ENCODE results near the gene CHRNB4.

CHRNB4 gene

GRCh38 chr15:78635346-78635745 lies 5.7 kb downstream of the CHRNB4 start:
- no peak for DNase-seq (ENCODE audit: extremely low read depth, insufficient read length)
- H3K4me3 ChIP-seq (replicated peaks; ENCODE audit: low read depth, low read length) = no peak overlapping the region
- H3K36me3 ChIP-seq (ENCODE audit: control insufficient read depth, insufficient read depth, low read length) = no peaks in the 10 kb centered on the region
- H3K27me3 ChIP-seq (replicated peaks; ENCODE audit: control insufficient read depth, insufficient read depth, low read length) = no peaks in the 10 kb centered on the region; the same call in 1 of the 2 replicates
- TF ChIP-seq CTCF (IDR thresholded peaks at IDR 0.05; ENCODE audit: insufficient read depth, low read length, poor library complexity, severe bottlenecking) = no peak

- no peak for DNase-seq (ENCODE audit: extremely low read depth, insufficient read length)
- Histone ChIP-seq H3K36me3 (ENCODE audit: control insufficient read depth, insufficient read depth, low read length) (no peaks in the 10 kb centered on the region), H3K4me3 (replicated peaks; ENCODE audit: low read depth, low read length) (no peak overlapping the region), H3K27me3 (replicated peaks; ENCODE audit: control insufficient read depth, insufficient read depth, low read length) (no peaks in the 10 kb centered on the region)
- no peak for TF ChIP-seq CTCF (IDR thresholded peaks at IDR 0.05; ENCODE audit: insufficient read depth, low read length, poor library complexity, severe bottlenecking)
Observed at GRCh38 chr15:78634210-78635145, 6.5 kb downstream of the CHRNB4 start.

GRCh38 chr15:78633348-78633747 lies 7.7 kb downstream of the CHRNB4 start:
- H3K36me3 ChIP-seq (ENCODE audit: control insufficient read depth, insufficient read depth, low read length) = no peaks in the 10 kb centered on the region
- no peak overlapping the region for H3K4me3 ChIP-seq (replicated peaks; ENCODE audit: low read depth, low read length)
- no peak for DNase-seq (ENCODE audit: extremely low read depth, insufficient read length)
- peaks cover under 1% of the 10 kb centered on the region for H3K27me3 ChIP-seq (replicated peaks; ENCODE audit: control insufficient read depth, insufficient read depth, low read length)
- TF ChIP-seq CTCF (IDR thresholded peaks at IDR 0.05; ENCODE audit: insufficient read depth, low read length, poor library complexity, severe bottlenecking) = no peak

GRCh38 chr15:78630886-78631633 lies 9.9 kb downstream of the CHRNB4 start:
- no peak for DNase-seq (ENCODE audit: extremely low read depth, insufficient read length)
- TF ChIP-seq CTCF (IDR thresholded peaks at IDR 0.05; ENCODE audit: insufficient read depth, low read length, poor library complexity, severe bottlenecking) = no peak
- Histone ChIP-seq H3K27me3 (replicated peaks; ENCODE audit: control insufficient read depth, insufficient read depth, low read length) (peaks cover 2% of the 10 kb centered on the region), H3K4me3 (replicated peaks; ENCODE audit: low read depth, low read length) (no peak overlapping the region), H3K36me3 (ENCODE audit: control insufficient read depth, insufficient read depth, low read length) (no peaks in the 10 kb centered on the region)

GRCh38 chr15:78629716-78630065 lies 11.3 kb downstream of the CHRNB4 start:
- DNase-seq (ENCODE audit: extremely low read depth, insufficient read length) = no peak
- H3K36me3 ChIP-seq (ENCODE audit: control insufficient read depth, insufficient read depth, low read length) = no peaks in the 10 kb centered on the region
- no peak overlapping the region for H3K4me3 ChIP-seq (replicated peaks; ENCODE audit: low read depth, low read length)
- TF ChIP-seq CTCF (IDR thresholded peaks at IDR 0.05; ENCODE audit: insufficient read depth, low read length, poor library complexity, severe bottlenecking) = no peak
- peaks cover 2% of the 10 kb centered on the region for H3K27me3 ChIP-seq (replicated peaks; ENCODE audit: control insufficient read depth, insufficient read depth, low read length)
